SK-N-SH (cell line): ENCODE data around the gene CDH11. TPM values are rescaled to one million over a fixed set of nuclear protein-coding genes. Genes with fewer than 3 reads are reported as not detected.

ENCODE experiments used
- CTCF ChIA-PET: fragments of 300-600, 350-600 bp; formaldehyde crosslinking; extraction: SDS; loops from one replicate; lab custom pipeline; 2021; lab: Yijun Ruan, JAX
- POLR2A ChIA-PET: fragments of 350-600 bp; sonication (Branson Sonifier 250); formaldehyde crosslinking; extraction: SDS; loops from one replicate; lab custom pipeline; 2020; ENCODE audit warnings: antibody characterized with exemption, inconsistent platforms; lab: Yijun Ruan, JAX
- DNase-seq: peaks from one replicate; pipeline ENCODE4 v3.0.0; 2012
- H2AFZ ChIP-seq: fragments of 200-600 bp; sonication (generic); 2 replicates; pipeline ENCODE4 v1.8.1; 2016; ENCODE audit warnings: antibody characterized with exemption, mild to moderate bottlenecking, low read depth
- H3F3A ChIP-seq: fragments of 200-600 bp; sonication (generic); replicated peaks from 2 replicates; pipeline ENCODE3; 2016; ENCODE audit warnings: antibody characterized with exemption, mild to moderate bottlenecking; ENCODE audit not compliant: insufficient read depth
- H3K27ac ChIP-seq, 2 experiments: fragments of 200-500 bp in 1 of 2; fragments of 200-600 bp in 1 of 2; sonication (Bioruptor generic) in 1 of 2; sonication (generic), shearing (Covaris generic) in 1 of 2; 2 replicates each; pipeline versions ENCODE4 v1.5.1 to v1.6.1; 2014 to 2016; ENCODE audit warnings: low read depth in 2 of 2, inconsistent platforms in 1 of 2, low read length in 1 of 2, mild to moderate bottlenecking in 1 of 2, mixed read lengths in 1 of 2
- H3K27me3 ChIP-seq: fragments of 200-600 bp; sonication (generic), shearing (Covaris generic); 2 replicates; pipeline ENCODE4 v1.6.1; 2016; ENCODE audit warnings: mixed run types; ENCODE audit not compliant: insufficient read depth
- H3K36me3 ChIP-seq, 2 experiments: fragments of 200-500 bp in 1 of 2; fragments of 200-600 bp in 1 of 2; sonication (Bioruptor generic) in 1 of 2; sonication (generic) in 1 of 2; replicated peaks in 1 of 2; 2 replicates each; pipeline versions ENCODE3 to v1.5.1; 2014 to 2016; ENCODE audit warnings: low read length in 1 of 2, mild to moderate bottlenecking in 1 of 2; ENCODE audit not compliant: insufficient read depth in 2 of 2, control insufficient read depth in 1 of 2
- H3K4me1 ChIP-seq, 2 experiments: fragments of 200-500 bp in 1 of 2; fragments of 200-600 bp in 1 of 2; sonication (Bioruptor generic) in 1 of 2; sonication (generic), shearing (Covaris generic) in 1 of 2; 2 replicates each; pipeline versions ENCODE4 v1.5.1 to v1.6.1; 2014 to 2016; ENCODE audit warnings: low read depth in 1 of 2, low read length in 1 of 2, mixed run types in 1 of 2; ENCODE audit not compliant: insufficient read depth in 2 of 2, control insufficient read depth in 1 of 2
- H3K4me2 ChIP-seq: fragments of 200-600 bp; sonication (generic), shearing (Covaris generic); 2 replicates; pipeline ENCODE4 v1.6.1; 2017; ENCODE audit warnings: mixed run types
- H3K4me3 ChIP-seq, 2 experiments: fragments of 200-500 bp in 1 of 2; fragments of 200-600 bp in 1 of 2; sonication (Bioruptor generic) in 1 of 2; sonication (generic), shearing (Covaris generic) in 1 of 2; 2 replicates each; pipeline versions ENCODE4 v1.5.1 to v1.8.1; 2014 to 2016; ENCODE audit warnings: low read depth in 2 of 2, inconsistent platforms in 1 of 2, low read length in 1 of 2, mild to moderate bottlenecking in 1 of 2, mixed read lengths in 1 of 2, moderate library complexity in 1 of 2
- H3K79me2 ChIP-seq: fragments of 200-600 bp; sonication (generic); 2 replicates; pipeline ENCODE4 v1.8.1; 2017; ENCODE audit warnings: mild to moderate bottlenecking; ENCODE audit not compliant: insufficient read depth
- H3K9ac ChIP-seq: fragments of 200-600 bp; sonication (generic); 2 replicates; pipeline ENCODE4 v1.6.1; 2017; ENCODE audit warnings: mixed run types
- H3K9me2 ChIP-seq: fragments of 200-600 bp; sonication (generic); 2 replicates; pipeline ENCODE4 v1.6.1; 2017; ENCODE audit warnings: mixed run types
- H3K9me3 ChIP-seq: fragments of 200-600 bp; sonication (generic); 2 replicates; pipeline ENCODE4 v1.6.1; 2017; ENCODE audit warnings: mixed run types, mild to moderate bottlenecking, moderate library complexity
- H4K20me1 ChIP-seq: fragments of 200-600 bp; sonication (generic); 2 replicates; pipeline ENCODE4 v1.6.1; 2017; ENCODE audit warnings: mild to moderate bottlenecking, mixed run types; ENCODE audit not compliant: insufficient read depth
- CHD2 ChIP-seq: fragments of 150-350 bp; IDR thresholded peaks from 2 replicates; pipeline ENCODE4 v1.6.1; 2018; ENCODE audit warnings: low read length; ENCODE audit not compliant: partially characterized antibody
- CTCF ChIP-seq: fragments of 200-600 bp; sonication (generic); IDR thresholded peaks from 2 replicates; pipeline ENCODE4 v1.6.1; 2017; ENCODE audit warnings: antibody characterized with exemption, mild to moderate bottlenecking, moderate library complexity
- FOSL2 ChIP-seq: IDR thresholded peaks from 2 replicates; pipeline ENCODE4 v1.4.0; 2012; ENCODE audit warnings: low read depth, mild to moderate bottlenecking, moderate library complexity, borderline replicate concordance
- FOXM1 ChIP-seq: IDR thresholded peaks from 2 replicates; pipeline ENCODE4 v1.4.0; 2012; ENCODE audit warnings: low read depth, mild to moderate bottlenecking
- GATA2 ChIP-seq: sonication (generic); formaldehyde crosslinking; IDR thresholded peaks from 2 replicates; pipeline ENCODE4 v1.5.0; 2020; ENCODE audit warnings: mild to moderate bottlenecking, missing genetic modification reagents
- IRF3 ChIP-seq: fragments of 150-350 bp; IDR thresholded peaks from 2 replicates; pipeline ENCODE4 v1.6.1; 2016; ENCODE audit warnings: mild to moderate bottlenecking, low read depth, low read length
- JUND ChIP-seq: IDR thresholded peaks from 2 replicates; pipeline ENCODE4 v1.4.0; 2012
- MAX ChIP-seq: IDR thresholded peaks from 2 replicates; pipeline ENCODE4 v1.4.0; 2012; ENCODE audit warnings: low read depth
- MEF2A ChIP-seq: IDR thresholded peaks from 2 replicates; pipeline ENCODE4 v1.4.0; 2012; ENCODE audit warnings: low read depth, borderline replicate concordance
- NFIC ChIP-seq: IDR thresholded peaks from 2 replicates; pipeline ENCODE4 v1.4.0; 2012; ENCODE audit warnings: borderline replicate concordance
- POLR2AphosphoS5 ChIP-seq: IDR thresholded peaks from 2 replicates; pipeline ENCODE4 v1.6.1; 2012; ENCODE audit warnings: low read depth, low read length
- SIN3A ChIP-seq: IDR thresholded peaks from 2 replicates; pipeline ENCODE4 v1.6.1; 2012; ENCODE audit warnings: low read depth, mild to moderate bottlenecking, low read length, moderate library complexity, borderline replicate concordance
- TAF1 ChIP-seq: IDR thresholded peaks from 2 replicates; pipeline ENCODE4 v1.6.1; 2012; ENCODE audit warnings: low read depth, mild to moderate bottlenecking, low read length, moderate library complexity, borderline replicate concordance
- USF1 ChIP-seq: IDR thresholded peaks from 2 replicates; pipeline ENCODE4 v1.4.0; 2012; ENCODE audit warnings: low read depth, borderline replicate concordance
- YY1 ChIP-seq: IDR thresholded peaks from 2 replicates; pipeline ENCODE4 v1.4.0; 2012; ENCODE audit warnings: low read depth, mild to moderate bottlenecking
- ZBTB33 ChIP-seq: IDR thresholded peaks from 2 replicates; pipeline ENCODE4 v1.4.0; 2012; ENCODE audit warnings: low read depth, borderline replicate concordance
- WGBS: methylation state at CpG from one replicate; pipeline ENCODE4 v1.1.6; 2017; ENCODE audit warnings: low lambda C conversion rate; 5-methylcytosine and 5-hydroxymethylcytosine counted together
- polyA plus RNA-seq, 3 experiments: library from polyadenylated mRNA; depleted of rRNA; stranded (reverse); fragments of >200 nt; gene quantifications; 2 replicates each; pipeline ENCODE4 v1.2.3, GENCODE V29; 2012

Gene CDH11
- polyA plus RNA-seq, 1 of the 3 experiments (the other 2 are of a cell fraction) = 269 TPM

- CTCF ChIA-PET = interaction anchor here (1.1 kb wide), 1 partner anchor 13 kb away, joined by 5 read pairs; no protein-coding TSS in a partner anchor
- no peaks in the 10 kb centered on the region for H3K9me2 ChIP-seq
- no peak overlapping the region for H2AFZ ChIP-seq
- no peak for TF ChIP-seq CTCF
- TF ChIP-seq YY1 = no peak
- no peak for TF ChIP-seq FOXM1
- no peak for TF ChIP-seq SIN3A
- no peak for TF ChIP-seq USF1
- H3K4me3 ChIP-seq = no peak overlapping the region
- peaks cover 21% of the 10 kb centered on the region for H3F3A ChIP-seq
- no peak for DNase-seq
- peaks cover 100% of the 10 kb centered on the region for H3K79me2 ChIP-seq
- H3K27ac ChIP-seq = peak overlapping the region in 1 of 2 experiments; percentile 77; a peak in 1 of 4 replicates
- peaks cover 94% of the 10 kb centered on the region for H4K20me1 ChIP-seq
- POLR2A ChIA-PET = no interaction called here
- H3K36me3 ChIP-seq = peaks cover 13 to 48% of the 10 kb centered on the region in 2 experiments
- no peaks in the 10 kb centered on the region for H3K27me3 ChIP-seq
- 88% methylated on average over 1 of the region's 1 CpG for WGBS
- peaks cover 4% of the 10 kb centered on the region in 2 experiments; a peak in 3 of 4 replicates for H3K4me1 ChIP-seq
- no peak overlapping the region for H3K4me2 ChIP-seq
- H3K9ac ChIP-seq = no peak overlapping the region
- H3K9me3 ChIP-seq = no peaks in the 10 kb centered on the region
Measured at GRCh38 chr16:65105171-65105570, 16.7 kb downstream of the CDH11 start.

- peaks cover 93% of the 10 kb centered on the region for H4K20me1 ChIP-seq
- TF ChIP-seq YY1 = no peak
- TF ChIP-seq MEF2A = no peak
- TF ChIP-seq GATA2 (CRISPR knock-in tag) = no peak
- TF ChIP-seq MAX = no peak
- no peak for TF ChIP-seq IRF3
- no peak for TF ChIP-seq JUND
- TF ChIP-seq FOSL2 = no peak
- TF ChIP-seq POLR2AphosphoS5 = no peak
- no peak for TF ChIP-seq CHD2
- no peak for TF ChIP-seq NFIC
- TF ChIP-seq FOXM1 = no peak
- TF ChIP-seq ZBTB33 = no peak
- no peak for TF ChIP-seq TAF1
- peaks cover 100% of the 10 kb centered on the region for H3K79me2 ChIP-seq
- H3K4me1 ChIP-seq = peaks cover 4 to 10% of the 10 kb centered on the region in 2 experiments; a peak in 3 of 4 replicates
- H3K27me3 ChIP-seq = no peaks in the 10 kb centered on the region
- no peaks in the 10 kb centered on the region for H3K9me3 ChIP-seq
- no peak for DNase-seq
- H3K4me3 ChIP-seq = no peak overlapping the region
- H3K9ac ChIP-seq = no peak overlapping the region
- ChIA-PET POLR2A (no interaction called here), CTCF (no interaction called here)
- peak overlapping the region in 1 of 2 experiments; percentile 5; a peak in 1 of 4 replicates for H3K27ac ChIP-seq
- WGBS = 78% methylated on average over 3 of the region's 3 CpGs
- H3K9me2 ChIP-seq = no peaks in the 10 kb centered on the region
- H3F3A ChIP-seq = peaks cover 21% of the 10 kb centered on the region
- H2AFZ ChIP-seq = no peak overlapping the region
- H3K4me2 ChIP-seq = no peak overlapping the region
- H3K36me3 ChIP-seq = peaks cover 13 to 44% of the 10 kb centered on the region in 2 experiments
Measured at GRCh38 chr16:65104471-65104870, 17.4 kb downstream of the CDH11 start.
